ENCODE data around the gene SAT1. TPM values are rescaled to one million over a fixed set of nuclear protein-coding genes. Genes with fewer than 3 reads are reported as not detected.

The SAT1 gene
- total RNA-seq, 1 experiment from 2014 or later, result 448 TPM

DNA sequence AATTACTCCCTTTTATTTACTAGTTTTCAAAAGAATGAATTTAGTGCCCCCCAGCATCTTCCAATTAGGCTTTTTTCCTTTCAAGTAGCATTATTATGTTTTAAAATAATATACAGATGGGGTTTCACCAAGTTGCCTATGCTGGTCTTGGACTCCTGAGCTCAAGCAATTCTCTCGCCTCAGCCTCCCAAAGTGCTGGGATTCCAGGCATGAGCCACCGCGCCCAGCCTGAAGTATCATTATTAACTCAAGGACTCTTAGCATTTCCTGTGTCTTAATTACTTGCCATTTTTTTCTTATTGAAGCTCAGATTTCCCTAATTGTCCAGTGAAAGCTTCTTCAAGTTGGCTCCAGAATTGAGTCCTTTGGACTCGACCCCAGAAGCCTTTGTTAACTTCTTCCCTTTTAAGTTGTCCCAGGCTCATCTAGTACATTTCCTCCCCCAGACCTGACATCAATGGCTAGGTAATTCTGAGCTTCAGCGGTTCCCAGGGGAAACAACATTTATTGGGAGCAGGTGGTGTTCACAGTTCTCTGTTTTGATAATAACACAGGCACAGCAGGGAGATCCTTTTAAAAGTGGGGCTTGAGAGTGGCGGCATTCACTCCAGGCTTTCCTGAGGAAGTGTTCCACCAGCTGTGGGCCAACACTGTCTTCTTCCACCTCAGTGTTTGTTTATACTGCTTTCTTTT, 10.0 kb downstream of the SAT1 start:
- peaks cover 14% of the 10 kb centered on the region for H3K4me1 ChIP-seq (ENCODE audit: insufficient read depth, low read length)
- H4K20me1 ChIP-seq (ENCODE audit: low read length), result no peaks in the 10 kb centered on the region
- H3F3A ChIP-seq (ENCODE audit: low read length, unreplicated experiment), result no peaks in the 10 kb centered on the region
- no TSS peak for BruUV-seq (replicated peaks)
- no peak overlapping the region for H3K27ac ChIP-seq (ENCODE audit: low read length)
- no peak overlapping the region for H3K9ac ChIP-seq (ENCODE audit: low read length)
- ChIA-PET POLR2A (ENCODE audit: unreplicated experiment) (no interaction called here), CTCF (interaction anchor here (0.6 kb wide), 1 partner anchor 108 kb away, joined by 3 read pairs; no protein-coding TSS in a partner anchor)
- no peak for TF ChIP-seq EZH2phosphoT487 (IDR thresholded peaks at IDR 0.05; ENCODE audit: borderline replicate concordance, low read length)
- TF ChIP-seq, protein P1, sequence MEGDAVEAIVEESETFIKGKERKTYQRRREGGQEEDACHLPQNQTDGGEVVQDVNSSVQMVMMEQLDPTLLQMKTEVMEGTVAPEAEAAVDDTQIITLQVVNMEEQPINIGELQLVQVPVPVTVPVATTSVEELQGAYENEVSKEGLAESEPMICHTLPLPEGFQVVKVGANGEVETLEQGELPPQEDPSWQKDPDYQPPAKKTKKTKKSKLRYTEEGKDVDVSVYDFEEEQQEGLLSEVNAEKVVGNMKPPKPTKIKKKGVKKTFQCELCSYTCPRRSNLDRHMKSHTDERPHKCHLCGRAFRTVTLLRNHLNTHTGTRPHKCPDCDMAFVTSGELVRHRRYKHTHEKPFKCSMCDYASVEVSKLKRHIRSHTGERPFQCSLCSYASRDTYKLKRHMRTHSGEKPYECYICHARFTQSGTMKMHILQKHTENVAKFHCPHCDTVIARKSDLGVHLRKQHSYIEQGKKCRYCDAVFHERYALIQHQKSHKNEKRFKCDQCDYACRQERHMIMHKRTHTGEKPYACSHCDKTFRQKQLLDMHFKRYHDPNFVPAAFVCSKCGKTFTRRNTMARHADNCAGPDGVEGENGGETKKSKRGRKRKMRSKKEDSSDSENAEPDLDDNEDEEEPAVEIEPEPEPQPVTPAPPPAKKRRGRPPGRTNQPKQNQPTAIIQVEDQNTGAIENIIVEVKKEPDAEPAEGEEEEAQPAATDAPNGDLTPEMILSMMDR (conservative IDR thresholded peaks at IDR 0.05; ENCODE audit: low read depth, low read length), result no peak
- no peak for TF ChIP-seq EZH2 (IDR thresholded peaks at IDR 0.05; ENCODE audit: low read length, unreplicated experiment)
- H3K4me2 ChIP-seq (ENCODE audit: low read length), result no peak overlapping the region
- DNase-seq (no peak), ATAC-seq (no peak)
- H3K9me3 ChIP-seq (ENCODE audit: low read length), result no peaks in the 10 kb centered on the region
- no peaks in the 10 kb centered on the region for H3K79me2 ChIP-seq (ENCODE audit: low read length)
- H2AFZ ChIP-seq (ENCODE audit: low read length), result no peak overlapping the region
- H3K27me3 ChIP-seq (ENCODE audit: low read length), result no peaks in the 10 kb centered on the region
- H3K9me2 ChIP-seq (replicated peaks; ENCODE audit: low read length), result no peaks in the 10 kb centered on the region
- H3K4me3 ChIP-seq (ENCODE audit: low read length), result no peak overlapping the region
- intact Hi-C loops (cut with micrococcal nuclease), result no loop called here
- no peaks in the 10 kb centered on the region for H3K36me3 ChIP-seq (ENCODE audit: low read depth, low read length)

DNA sequence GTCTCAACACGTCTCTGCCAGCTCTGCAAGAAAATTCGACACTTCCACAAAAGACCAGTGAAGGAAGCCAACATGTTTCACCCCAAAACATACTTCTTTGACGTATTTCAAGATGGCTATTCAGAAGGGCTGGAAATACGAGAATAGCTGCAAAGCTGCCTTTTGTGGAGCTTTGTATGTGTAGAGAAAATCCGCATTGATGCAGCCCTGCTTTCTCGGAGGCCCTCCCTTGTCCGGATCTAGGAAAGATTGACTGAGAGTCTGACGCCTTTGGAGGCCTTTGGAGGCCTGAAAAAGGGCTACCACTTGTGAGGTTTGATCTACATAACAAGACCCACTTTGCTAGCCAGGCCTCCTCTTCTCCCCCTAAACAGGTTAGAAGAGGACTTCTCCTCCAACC, 12.2 kb downstream of the SAT1 start:
- intact Hi-C loops (cut with micrococcal nuclease), result no loop called here
- Histone ChIP-seq H4K20me1 (ENCODE audit: low read length) (no peaks in the 10 kb centered on the region), H3K9me2 (replicated peaks; ENCODE audit: low read length) (no peaks in the 10 kb centered on the region), H3K9ac (ENCODE audit: low read length) (no peak overlapping the region), H3K4me1 (ENCODE audit: insufficient read depth, low read length) (peaks cover 18% of the 10 kb centered on the region), H3F3A (ENCODE audit: low read length, unreplicated experiment) (no peaks in the 10 kb centered on the region), H3K9me3 (ENCODE audit: low read length) (no peaks in the 10 kb centered on the region), H3K4me2 (ENCODE audit: low read length) (no peak overlapping the region), H3K36me3 (ENCODE audit: low read depth, low read length) (no peaks in the 10 kb centered on the region), H3K27me3 (ENCODE audit: low read length) (no peaks in the 10 kb centered on the region), H3K4me3 (ENCODE audit: low read length) (no peak overlapping the region), H2AFZ (ENCODE audit: low read length) (no peak overlapping the region), H3K27ac (ENCODE audit: low read length) (no peak overlapping the region), H3K79me2 (ENCODE audit: low read length) (no peaks in the 10 kb centered on the region)
- ChIA-PET POLR2A (ENCODE audit: unreplicated experiment) (no interaction called here), CTCF (no interaction called here)
- DNase-seq (no peak), ATAC-seq (no peak)
- BruUV-seq (replicated peaks), result no TSS peak
- TF ChIP-seq EZH2 (IDR thresholded peaks at IDR 0.05; ENCODE audit: low read length, unreplicated experiment) (no peak), EZH2phosphoT487 (IDR thresholded peaks at IDR 0.05; ENCODE audit: borderline replicate concordance, low read length) (no peak)
- TF ChIP-seq, protein P1 (conservative IDR thresholded peaks at IDR 0.05; ENCODE audit: low read depth, low read length), result no peak

DNA sequence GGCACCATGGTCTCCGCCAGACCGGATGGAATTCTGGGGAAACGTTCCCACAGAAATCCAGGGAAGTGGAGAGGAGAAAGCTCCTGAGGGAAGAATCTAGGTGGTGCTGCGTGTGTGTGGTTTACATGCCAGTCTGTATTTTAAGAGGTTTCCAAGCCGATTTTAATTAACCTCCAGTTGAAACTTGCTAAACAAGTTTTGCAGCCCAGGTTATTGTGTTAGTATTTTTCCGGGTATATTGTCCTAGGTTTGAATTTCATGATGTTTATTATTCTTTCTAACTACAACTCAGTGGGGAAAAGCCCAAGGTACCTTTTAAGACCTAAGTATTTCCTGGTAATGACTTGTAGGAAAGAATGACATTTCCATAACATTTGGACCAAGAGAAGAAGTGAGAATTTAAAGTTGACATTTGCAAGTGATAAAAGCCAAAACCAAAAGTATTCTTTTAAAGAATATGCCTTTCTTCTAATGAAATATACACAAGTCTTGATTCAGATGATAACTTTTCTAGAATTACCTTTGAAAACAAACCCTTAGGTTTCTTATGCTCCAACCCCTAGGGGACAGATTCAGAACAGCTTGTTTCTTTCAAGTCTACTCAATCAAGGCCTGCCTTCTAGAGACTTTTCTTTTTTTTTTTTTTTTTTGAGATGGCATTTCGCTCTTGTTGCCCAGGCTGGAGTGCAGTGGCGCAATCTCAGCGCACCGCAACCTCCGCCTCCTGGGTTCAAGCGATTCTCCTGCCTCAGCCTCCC, 14.6 kb downstream of the SAT1 start:
- BruUV-seq (replicated peaks), result no TSS peak
- Histone ChIP-seq H3K27ac (ENCODE audit: low read length) (peak overlapping the region; percentile 77), H2AFZ (ENCODE audit: low read length) (no peak overlapping the region), H3K9me2 (replicated peaks; ENCODE audit: low read length) (no peaks in the 10 kb centered on the region), H3K4me3 (ENCODE audit: low read length) (no peak overlapping the region), H3K9me3 (ENCODE audit: low read length) (no peaks in the 10 kb centered on the region), H3K9ac (ENCODE audit: low read length) (peak overlapping the region; percentile 57), H3K4me2 (ENCODE audit: low read length) (peak overlapping the region; percentile 56), H3K4me1 (ENCODE audit: insufficient read depth, low read length) (peaks cover 22% of the 10 kb centered on the region), H3K79me2 (ENCODE audit: low read length) (no peaks in the 10 kb centered on the region), H3F3A (ENCODE audit: low read length, unreplicated experiment) (no peaks in the 10 kb centered on the region), H3K36me3 (ENCODE audit: low read depth, low read length) (no peaks in the 10 kb centered on the region), H4K20me1 (ENCODE audit: low read length) (no peaks in the 10 kb centered on the region), H3K27me3 (ENCODE audit: low read length) (no peaks in the 10 kb centered on the region)
- CTCF ChIA-PET, result no interaction called here
- DNase-seq (peak; percentile 84), ATAC-seq (peak; percentile 72)
- POLR2A ChIA-PET (ENCODE audit: unreplicated experiment), result interaction anchor here (0.8 kb wide), 1 partner anchor 10 kb away, joined by 5 read pairs; no protein-coding TSS in a partner anchor
- TF ChIP-seq EZH2phosphoT487 (IDR thresholded peaks at IDR 0.05; ENCODE audit: borderline replicate concordance, low read length), result no peak
- TF ChIP-seq, protein P1 (conservative IDR thresholded peaks at IDR 0.05; ENCODE audit: low read depth, low read length), result no peak
- TF ChIP-seq EZH2 (IDR thresholded peaks at IDR 0.05; ENCODE audit: low read length, unreplicated experiment), result no peak
- intact Hi-C loops (cut with micrococcal nuclease), result no loop called here

Data from PC-3 (cell line).